ENCODE data around the gene ULBP2. TPM values are rescaled to one million over a fixed set of nuclear protein-coding genes. Genes with fewer than 3 reads are reported as not detected.

Gene ULBP2
- total RNA-seq, 1 experiment from 2014 or later, result 0.13 TPM

GRCh38 chr6:149925253-149925973, 16.4 kb upstream of the ULBP2 start:
- Mint-ChIP-seq H3K27me3 (ENCODE audit: low read depth) (peaks cover 97% of the 10 kb centered on the region), H3K4me3 (peak overlapping the region; percentile 70), H3K4me1 (peaks cover 14% of the 10 kb centered on the region), H3K36me3 (no peaks in the 10 kb centered on the region), H3K27ac (no peak overlapping the region), H3K9me3 (no peaks in the 10 kb centered on the region)
- ChIA-PET POLR2A (interaction anchor here (1.2 kb wide), 1 partner anchor 85 kb away, joined by 3 read pairs; no protein-coding TSS in a partner anchor), CTCF (interaction anchor here (0.9 to 2.3 kb wide), 5 partner anchors 15 to 126 kb away, joined by 3 to 19 read pairs (median 5); no protein-coding TSS in a partner anchor)
- ATAC-seq (no peak), DNase-seq (ENCODE audit: low spot score) (peak; percentile 25)
- no peak for TF ChIP-seq SMAD3 (CRISPR knock-in tag; IDR thresholded peaks at IDR 0.05; ENCODE audit: borderline replicate concordance)
- no peak for TF ChIP-seq ESRRA (CRISPR knock-in tag; IDR thresholded peaks at IDR 0.05; ENCODE audit: borderline replicate concordance)
- no peak for TF ChIP-seq NFATC4 (CRISPR knock-in tag; IDR thresholded peaks at IDR 0.05)
- no peak for TF ChIP-seq AR (CRISPR knock-in tag; IDR thresholded peaks at IDR 0.05)
- no peak for TF ChIP-seq ZNF425 (CRISPR knock-in tag; conservative IDR thresholded peaks at IDR 0.05)
- TF ChIP-seq TEAD1 (CRISPR knock-in tag; IDR thresholded peaks at IDR 0.05), result no peak
- TF ChIP-seq NFE2L1 (CRISPR knock-in tag; IDR thresholded peaks at IDR 0.05), result no peak
- TF ChIP-seq E2F4 (CRISPR knock-in tag; IDR thresholded peaks at IDR 0.05; ENCODE audit: borderline replicate concordance, low read depth), result no peak
- no peak for TF ChIP-seq ZNF416 (CRISPR knock-in tag; IDR thresholded peaks at IDR 0.05)
- no peak for TF ChIP-seq FOXP4 (CRISPR knock-in tag; IDR thresholded peaks at IDR 0.05)
- no peak for TF ChIP-seq USF1 (CRISPR knock-in tag; IDR thresholded peaks at IDR 0.05)
- TF ChIP-seq RORB (CRISPR knock-in tag; IDR thresholded peaks at IDR 0.05), result no peak
- TF ChIP-seq ATF2 (CRISPR knock-in tag; IDR thresholded peaks at IDR 0.05; ENCODE audit: borderline replicate concordance, low read depth), result no peak
- TF ChIP-seq TCF7 (CRISPR knock-in tag; IDR thresholded peaks at IDR 0.05; ENCODE audit: low read depth), result no peak
- TF ChIP-seq ZNF138 (CRISPR knock-in tag; conservative IDR thresholded peaks at IDR 0.05), result no peak
- no peak for TF ChIP-seq ZNF512 (CRISPR knock-in tag; IDR thresholded peaks at IDR 0.05; ENCODE audit: borderline replicate concordance)
- TF ChIP-seq ARID4B (CRISPR knock-in tag; IDR thresholded peaks at IDR 0.05; ENCODE audit: borderline replicate concordance), result no peak
- TF ChIP-seq IRF1 (CRISPR knock-in tag; IDR thresholded peaks at IDR 0.05), result no peak
- no peak for TF ChIP-seq TP53 (CRISPR knock-in tag; IDR thresholded peaks at IDR 0.05)

Data from WTC11 (cell line).